Heart left ventricle (tissue), 16 donors: ENCODE results near the gene RASL10A. TPM values are rescaled to one million over a fixed set of nuclear protein-coding genes. Genes with fewer than 3 reads are reported as not detected.
A peak's percentile ranks its signal among the peaks of the same experiment; 100 is the strongest.

Experiments used
- ATAC-seq, 4 donors: fragments of 200-7000 bp; cut with Tn5 transposase; one replicate each; pipeline ENCODE4 v1.9.1; 2020 to 2022; ENCODE audit warnings: moderate library complexity in 4 of 4, mild to moderate bottlenecking in 3 of 4, moderate number of reproducible peaks in 1 of 4
- DNase-seq, 5 donors: peaks; one replicate each; pipeline ENCODE4 v3.0.0-alpha.2; 2020
- H3K27ac ChIP-seq, 12 donors: fragments of 200-600 bp; sonication (generic) in 4 of 12; one replicate each; pipeline versions ENCODE4 v1.5.0 to v1.8.0; 2016 to 2022; ENCODE audit warnings: mild to moderate bottlenecking in 2 of 12
- H3K27me3 ChIP-seq, 9 donors: fragments of 200-600 bp; sonication (generic) in 2 of 9; one replicate each; pipeline versions ENCODE4 v1.5.1 to v1.8.0; 2016 to 2022; ENCODE audit warnings: mild to moderate bottlenecking in 3 of 9
- H3K36me3 ChIP-seq, 9 donors: fragments of 200-600 bp; sonication (generic) in 2 of 9; one replicate each; pipeline versions ENCODE4 v1.5.0 to v1.8.0; 2018 to 2022; ENCODE audit warnings: mild to moderate bottlenecking in 2 of 9
- H3K4me1 ChIP-seq, 12 donors: fragments of 200-600 bp; sonication (generic) in 4 of 12; one replicate each; pipeline versions ENCODE4 v1.5.0 to v1.8.0; 2016 to 2022; ENCODE audit warnings: mild to moderate bottlenecking in 3 of 12
- H3K4me3 ChIP-seq, 12 donors: fragments of 200-600 bp; sonication (generic) in 4 of 12; one replicate each; pipeline versions ENCODE4 v1.5.0 to v1.8.0; 2017 to 2022; ENCODE audit warnings: mild to moderate bottlenecking in 9 of 12, moderate library complexity in 4 of 12
- H3K9me3 ChIP-seq, 12 donors: fragments of 200-600 bp; sonication (generic) in 4 of 12; one replicate each; pipeline versions ENCODE4 v1.5.0 to v1.8.0; 2016 to 2022; ENCODE audit warnings: mild to moderate bottlenecking in 1 of 12
- CTCF ChIP-seq, 12 donors: fragments of 200-600 bp; sonication (generic) in 4 of 12; IDR thresholded peaks; one replicate each; pipeline versions ENCODE4 v1.5.0 to v1.8.0; 2018 to 2022; ENCODE audit warnings: antibody characterized with exemption in 12 of 12, mild to moderate bottlenecking in 5 of 12
- POLR2A ChIP-seq, 2 donors: fragments of 450-650 bp; IDR thresholded peaks; one replicate each; pipeline ENCODE4 v1.6.1; 2017; ENCODE audit warnings: antibody characterized with exemption in 2 of 2, mild to moderate bottlenecking in 2 of 2, moderate library complexity in 2 of 2
- WGBS, 4 donors: extraction: QIAGEN DNeasy Blood & Tissue Kit in 2 of 4; methylation state at CpG; one replicate each; pipeline versions ENCODE4 v1.1.5 to v1.1.7; 2013 to 2018; 5-methylcytosine and 5-hydroxymethylcytosine counted together
- intact Hi-C, 10 donors: fragments of 100-400 bp; cut with DNase I; formaldehyde crosslinking; loops; one replicate each; pipeline versions ENCODE4 v1.11.1 to v1.14.2; 2022
- polyA plus RNA-seq, 2 donors: library from polyadenylated mRNA; stranded (reverse); fragments of 200-250 nt; gene quantifications; one replicate each; pipeline ENCODE4 v1.2.3, GENCODE V29; 2013
- total RNA-seq, 9 donors: library from RNA; depleted of rRNA in 2 of 9; stranded (reverse); fragments of >200 nt in 2 of 9; fragmentation: NEBNext Ultra II Directional in 3 of 9; extraction: Animal tissue kit (Norgen Biotek cat#: 25700) in 3 of 9; gene quantifications; one replicate each; pipeline versions ENCODE4 v1.1.0 to v1.2.4, GENCODE V29; 2016 to 2023
- donor health status: ischemic (EF 13 %, LVEDD 7.1; RV severe dilation, severe dysfunction).
- donor health status: healthy with polysubstance abuse.
- donor health status: DM: no; HTN: yes; CAD: no.
- donor health status: DM: no; HTN: no; CAD: no.
- donor health status: ischemic (EF 25% LVEDD 6.9; RV normal size, moderate dysfunction).
- donor health status: ischemic (EF 25% LVEDD 5.7; RV mildly dilated, moderate dysfunction).
- donor health status: healthy.
- donor health status: DM: yes; HTN: yes; CAD: no.
- donor health status: ischemic (EF 35%, LVEDD 5.7; RV mildly dilated, moderate dysfunction).
- donor health status: nonischemic (EF 11% LVEDD 7.7; RV severe dilation, severe dysfunction).
- donor health status: DM: yes; HTN: yes; CAD: no.
- donor health status: PGD.
- donor health status: ischemic (EF 29% LVEDD 5.4; RV normal size, mild dysfunction).
- donor health status: nonischemic (EF 23%, LVEDD 6.1; RV moderate dilation, normal function).

Gene RASL10A
- total and polyA plus RNA-seq, 11 donors, result 0.29 to 5.8 (median 1.1) TPM

- peaks cover 3 to 47% (median 41%) of the 10 kb centered on the region in 9 donors for H3K36me3 ChIP-seq
- TF ChIP-seq POLR2A (IDR thresholded peaks at IDR 0.05) (no peak), CTCF (IDR thresholded peaks at IDR 0.05) (no peak)
These were observed 13.6 kb downstream of the RASL10A start for GRCh38 chr22:29301716-29302401.

GRCh38 chr22:29300807-29301601, 14.5 kb downstream of the RASL10A start:
- WGBS, 4 donors, result 75 to 79% (median 77%) methylated on average over 10 of the region's 10 CpGs
- no peaks in the 10 kb centered on the region for H3K9me3 ChIP-seq
- H3K4me1 ChIP-seq, result peaks cover 0 to 18% (median 10%) of the 10 kb centered on the region in 12 donors
- DNase-seq (peak in 1 of 5 donors; percentile 21), ATAC-seq (no peak)
- TF ChIP-seq CTCF (IDR thresholded peaks at IDR 0.05), result no peak
- TF ChIP-seq POLR2A (IDR thresholded peaks at IDR 0.05), result no peak
- no peaks in the 10 kb centered on the region for H3K27me3 ChIP-seq
- peaks cover 7 to 56% (median 50%) of the 10 kb centered on the region in 9 donors for H3K36me3 ChIP-seq
- intact Hi-C loops, result loop anchor here in 1 of 10 donors (5.0 kb wide), 1 partner anchor 56 kb away; no protein-coding TSS in a partner anchor
- no peak overlapping the region for H3K27ac ChIP-seq
- no peak overlapping the region for H3K4me3 ChIP-seq

More at GRCh38 chr22:29301716-29302401, 13.6 kb downstream of the RASL10A start:
- Histone ChIP-seq H3K27me3 (no peaks in the 10 kb centered on the region), H3K4me1 (peaks cover 0 to 22% (median 11%) of the 10 kb centered on the region in 12 donors), H3K27ac (peak overlapping the region in 2 of 12 donors; percentile 3 to 52), H3K9me3 (no peaks in the 10 kb centered on the region), H3K4me3 (no peak overlapping the region)
- WGBS, 4 donors, result 91 to 93% (median 92%) methylated on average over 17 of the region's 17 CpGs
- ATAC-seq, result no peak
- peak in 1 of 5 donors; percentile 35 for DNase-seq
- intact Hi-C loops, result loop anchor here in 1 of 10 donors (5.0 kb wide), 1 partner anchor 55 kb away; no protein-coding TSS in a partner anchor

- ATAC-seq (no peak), DNase-seq (no peak)
- Histone ChIP-seq H3K36me3 (peaks cover 7 to 61% (median 55%) of the 10 kb centered on the region in 9 donors), H3K27ac (no peak overlapping the region), H3K4me3 (no peak overlapping the region), H3K9me3 (no peaks in the 10 kb centered on the region), H3K27me3 (no peaks in the 10 kb centered on the region), H3K4me1 (peaks cover 0 to 15% (median 8%) of the 10 kb centered on the region in 12 donors)
- WGBS, 4 donors, result 61 to 71% (median 70%) methylated on average over 4 of the region's 4 CpGs
- TF ChIP-seq POLR2A (IDR thresholded peaks at IDR 0.05) (no peak), CTCF (IDR thresholded peaks at IDR 0.05) (no peak)
- intact Hi-C loops, result loop anchor here in 1 of 10 donors (5.0 kb wide), 1 partner anchor 57 kb away; no protein-coding TSS in a partner anchor
These were observed 15.1 kb downstream of the RASL10A start for GRCh38 chr22:29300467-29300806.
